PFSK-1 (cell line): Measurements from ENCODE around the gene C3.

Experiments used
- FOXP2 ChIP-seq: optimal IDR thresholded peaks from 2 replicates; pipeline ENCODE3; 2011; ENCODE audit warnings: borderline replicate concordance, control low read depth, inconsistent platforms; ENCODE audit not compliant: insufficient read depth; ENCODE audit errors: extremely low read length, extremely low read depth
- POLR2AphosphoS5 ChIP-seq: IDR thresholded peaks from 2 replicates; pipeline ENCODE4 v1.6.1; 2012; ENCODE audit warnings: low read depth, mild to moderate bottlenecking, control low read depth, low read length, moderate library complexity
- SIN3A ChIP-seq: IDR thresholded peaks from 2 replicates; pipeline ENCODE4 v1.6.1; 2012; ENCODE audit warnings: mild to moderate bottlenecking, low read length, moderate library complexity, borderline replicate concordance; ENCODE audit not compliant: insufficient read depth
- TAF1 ChIP-seq: IDR thresholded peaks from 2 replicates; pipeline ENCODE4 v1.6.1; 2012; ENCODE audit warnings: low read length, control low read depth, borderline replicate concordance; ENCODE audit not compliant: insufficient read depth

- TF ChIP-seq POLR2AphosphoS5, result no peak
- no peak for TF ChIP-seq TAF1
- TF ChIP-seq SIN3A, result no peak
- TF ChIP-seq FOXP2, result no peak
Observed at GRCh38 chr19:6660930-6661329, 59.5 kb downstream of the C3 start.
